HepG2 (cell line): ENCODE results near the gene PAK6. TPM values are rescaled to one million over a fixed set of nuclear protein-coding genes. Genes with fewer than 3 reads are reported as not detected.

Experiments used
- ATAC-seq: fragments of 200-7000 bp; cut with Tn5 transposase; 3 replicates; pipeline ENCODE4 v1.9.1; 2020; ENCODE audit warnings: mild to moderate bottlenecking, moderate library complexity
- BruUV-seq: library from RNA; stranded (reverse); fragments of 400-500 nt; replicated peaks from 2 replicates; lab custom pipeline; 2021; lab: Mats Ljungman, UMichigan
- CTCF ChIA-PET: fragments of 300-600 bp; formaldehyde crosslinking; extraction: SDS; loops from one replicate; lab custom pipeline; 2021; ENCODE audit warnings: low total read pairs, inconsistent platforms, low intra/inter-chr PET ratio; lab: Yijun Ruan, JAX
- POLR2A ChIA-PET: fragments of 350-600 bp; sonication (Branson Sonifier 250); formaldehyde crosslinking; loops from one replicate; lab custom pipeline; 2020; ENCODE audit warnings: antibody characterized with exemption, inconsistent platforms; lab: Yijun Ruan, JAX
- DNase-seq: peaks from one replicate; pipeline ENCODE4 v3.0.0-alpha.2; 2015; ENCODE audit warnings: low spot score
- FAIRE-seq: peaks from 3 replicates; lab custom pipeline; 2011; peaks lifted over from hg19 to GRCh38; lab: Jason Lieb, UNC
- H2AFZ ChIP-seq: one replicate; pipeline ENCODE4 v1.6.1; 2011; ENCODE audit warnings: low read length, inconsistent platforms
- H3K27ac ChIP-seq: fragments of 300-600 bp; 3 replicates; pipeline ENCODE4 v1.8.0; 2011; ENCODE audit warnings: mixed run types, mild to moderate bottlenecking, mixed read lengths, low read length, inconsistent platforms; ENCODE audit not compliant: insufficient read depth; ENCODE audit errors: extremely low read length
- H3K27me3 ChIP-seq, 2 experiments: fragments of 200-600 bp in 1 of 2; 2 replicates in 1 of 2; 3 replicates in 1 of 2; pipeline versions ENCODE4 v1.6.0 to v1.8.0; 2011; ENCODE audit warnings: low read length in 2 of 2, mild to moderate bottlenecking in 2 of 2, moderate library complexity in 2 of 2, inconsistent platforms in 1 of 2; ENCODE audit not compliant: insufficient read depth in 2 of 2, control insufficient read depth in 1 of 2
- H3K36me3 ChIP-seq, 2 experiments: fragments of 200-600 bp in 1 of 2; replicated peaks in 1 of 2; 2 replicates in 1 of 2; 3 replicates in 1 of 2; pipeline versions ENCODE4 v1.5.1 to v1.8.0; 2011; ENCODE audit warnings: low read length in 2 of 2, inconsistent platforms in 1 of 2; ENCODE audit not compliant: insufficient read depth in 2 of 2, control insufficient read depth in 1 of 2
- H3K4me1 ChIP-seq: 2 replicates; pipeline ENCODE4 v1.5.1; 2012; ENCODE audit warnings: low read length, inconsistent platforms; ENCODE audit not compliant: insufficient read depth
- H3K4me2 ChIP-seq: 2 replicates; pipeline ENCODE4 v1.6.0; 2011; ENCODE audit warnings: low read depth, low read length, inconsistent platforms
- H3K4me3 ChIP-seq, 3 experiments: fragments of 200-600 bp in 1 of 3; sonication (generic), shearing (Covaris generic) in 1 of 3; replicated peaks in 1 of 3; 2 replicates each; pipeline ENCODE4 v1.5.1; 2011 to 2016; ENCODE audit warnings: low read length in 3 of 3, inconsistent platforms in 2 of 3, low read depth in 2 of 3, mild to moderate bottlenecking in 2 of 3, control low read depth in 1 of 3, mixed read lengths in 1 of 3; ENCODE audit not compliant: insufficient read depth in 1 of 3
- H3K79me2 ChIP-seq: one replicate; pipeline ENCODE4 v1.6.1; 2011; ENCODE audit warnings: low read length, inconsistent platforms; ENCODE audit not compliant: insufficient read depth
- H3K9ac ChIP-seq: 2 replicates; pipeline ENCODE4 v1.6.0; 2011; ENCODE audit warnings: mild to moderate bottlenecking, low read depth, low read length, inconsistent platforms; ENCODE audit not compliant: insufficient read depth
- H3K9me3 ChIP-seq: 2 replicates; pipeline ENCODE4 v1.5.1; 2012; ENCODE audit warnings: mild to moderate bottlenecking, low read length
- H4K20me1 ChIP-seq: 2 replicates; pipeline ENCODE4 v1.6.0; 2011; ENCODE audit warnings: inconsistent platforms, mild to moderate bottlenecking, low read length, moderate library complexity; ENCODE audit not compliant: insufficient read depth
- BCL6 ChIP-seq: IDR thresholded peaks from 2 replicates; pipeline ENCODE4 v1.6.1; 2016; ENCODE audit warnings: missing genetic modification reagents, missing compliant biosample characterization
- E2F5 ChIP-seq: sonication (generic); formaldehyde crosslinking; conservative IDR thresholded peaks from 2 replicates; pipeline ENCODE4 v1.4.0; 2020; ENCODE audit warnings: missing genetic modification reagents
- EP300 ChIP-seq, 3 experiments: sonication (generic) in 1 of 3; formaldehyde crosslinking in 1 of 3; IDR thresholded peaks; 2 replicates each; pipeline versions ENCODE4 v1.5.1 to v1.6.1; 2011 to 2020; ENCODE audit warnings: low read depth in 2 of 3, low read length in 2 of 3, borderline replicate concordance in 1 of 3, improper control_type of control experiment in 1 of 3, mild to moderate bottlenecking in 1 of 3, missing genetic modification reagents in 1 of 3, moderate library complexity in 1 of 3
- HNRNPL ChIP-seq: fragments of 200-400 bp; formaldehyde crosslinking; IDR thresholded peaks from 2 replicates; pipeline ENCODE4 v1.6.1; 2017; ENCODE audit warnings: mild to moderate bottlenecking, low read depth, low read length
- SNAPC2 ChIP-seq: sonication (generic); formaldehyde crosslinking; IDR thresholded peaks from 2 replicates; pipeline ENCODE4 v1.8.1; 2022; ENCODE audit warnings: mild to moderate bottlenecking, missing genetic modification reagents
- ZBED4 ChIP-seq: sonication (generic); formaldehyde crosslinking; IDR thresholded peaks from 2 replicates; pipeline ENCODE4 v1.4.0; 2020; ENCODE audit warnings: missing genetic modification reagents, borderline replicate concordance
- ZBTB43 ChIP-seq: sonication (generic); formaldehyde crosslinking; conservative IDR thresholded peaks from 2 replicates; pipeline ENCODE4 v1.4.0; 2020; ENCODE audit warnings: missing genetic modification reagents
- ZNF121 ChIP-seq: sonication (generic); formaldehyde crosslinking; IDR thresholded peaks from 2 replicates; pipeline ENCODE4 v1.5.0; 2020; ENCODE audit warnings: mild to moderate bottlenecking, missing genetic modification reagents
- ZNF124 ChIP-seq: sonication (generic); formaldehyde crosslinking; IDR thresholded peaks from 2 replicates; pipeline ENCODE4 v1.4.0; 2020; ENCODE audit warnings: missing genetic modification reagents
- ZNF253 ChIP-seq: sonication (generic); formaldehyde crosslinking; IDR thresholded peaks from 2 replicates; pipeline ENCODE4 v1.8.0; 2022; ENCODE audit warnings: mild to moderate bottlenecking, missing genetic modification reagents, borderline replicate concordance
- ZNF282 ChIP-seq: fragments of 450-650 bp; IDR thresholded peaks from 2 replicates; pipeline ENCODE4 v1.6.1; 2018; ENCODE audit not compliant: partially characterized antibody
- WGBS: methylation state at CpG from one replicate; pipeline ENCODE4 v1.1.6; 2017; ENCODE audit warnings: low lambda C conversion rate; 5-methylcytosine and 5-hydroxymethylcytosine counted together
- in situ Hi-C: cut with HindIII; loops from 2 replicates; pipeline ENCODE4 v1.10.0; 2017; ENCODE audit warnings: low pct_unique_long_range_greater_than_20kb; ENCODE audit not compliant: extremely low pct_ligation_motif_present
- intact Hi-C: fragments of 100-400 bp; cut with micrococcal nuclease; formaldehyde crosslinking; loops from one replicate; pipeline ENCODE4 v1.10.0; 2022; ENCODE audit not compliant: unreplicated experiment
- polyA plus RNA-seq, 8 experiments: library from polyadenylated mRNA; depleted of rRNA in 3 of 8; stranded (reverse) in 7 of 8; unstranded in 1 of 8; fragments of >200 nt; fragmentation: Illumina TruSeq in 4 of 8; extraction: Trizol in 4 of 8; gene quantifications; 2 replicates each; pipeline versions ENCODE4 v1.2.1 to v1.2.3, GENCODE V29; 2011 to 2016; ENCODE audit warnings: low read depth in 4 of 8, missing spikeins in 1 of 8, mixed read lengths in 1 of 8; ENCODE audit not compliant: insufficient read depth in 1 of 8
- total RNA-seq, 5 experiments: library from RNA; depleted of rRNA; stranded (reverse); fragments of >200 nt; fragmentation: Illumina TruSeq; extraction: Trizol; gene quantifications; 2 replicates each; pipeline ENCODE4 v1.2.3, GENCODE V29; 2016; ENCODE audit warnings: low read depth in 1 of 5

The PAK6 gene
- total and polyA plus RNA-seq, 2 of the 13 experiments (the other 11 are each of a cell fraction or from before 2014, with no cell fraction given): 0.07 TPM; not detected in 1

- 100% methylated on average over 1 of the region's 1 CpG for WGBS
These were observed 45.9 kb upstream of the PAK6 start for GRCh38 chr15:40192942-40193341.

GRCh38 chr15:40197434-40197833, 41.4 kb upstream of the PAK6 start:
- Histone ChIP-seq H3K79me2 (no peaks in the 10 kb centered on the region), H3K4me3 (no peak overlapping the region), H3K9ac (no peak overlapping the region), H3K4me2 (no peak overlapping the region), H3K4me1 (no peaks in the 10 kb centered on the region), H3K27ac (no peak overlapping the region), H3K9me3 (no peaks in the 10 kb centered on the region), H2AFZ (no peak overlapping the region), H3K27me3 (no peaks in the 10 kb centered on the region), H4K20me1 (no peaks in the 10 kb centered on the region; the same call in 1 of the 2 replicates), H3K36me3 (peaks cover 11 to 66% of the 10 kb centered on the region in 2 experiments)
- in situ Hi-C loops: no loop called here
- 100% methylated on average over 1 of the region's 1 CpG for WGBS
- DNase-seq (no peak), ATAC-seq (no peak), FAIRE-seq (no peak)
- intact Hi-C loops: no loop called here
- no TSS peak for BruUV-seq
- ChIA-PET CTCF (no interaction called here), POLR2A (no interaction called here)
- no peak for TF ChIP-seq ZBED4
- no peak for TF ChIP-seq ZNF124 (CRISPR knock-in tag)
- TF ChIP-seq SNAPC2 (CRISPR knock-in tag): no peak
- TF ChIP-seq EP300 (IDR thresholded peaks at IDR 0.05; ENCODE audit: low read depth in 2 of 2, low read length in 2 of 2): no peak
- no peak for TF ChIP-seq EP300 (CRISPR knock-in tag; IDR thresholded peaks at IDR 0.05; ENCODE audit: borderline replicate concordance)
- TF ChIP-seq HNRNPL: no peak
- no peak for TF ChIP-seq E2F5 (CRISPR knock-in tag)
- no peak for TF ChIP-seq ZNF253 (CRISPR knock-in tag)
- no peak for TF ChIP-seq BCL6 (CRISPR knock-in tag)
- TF ChIP-seq ZNF282: no peak

More at GRCh38 chr15:40192942-40193341, 45.9 kb upstream of the PAK6 start:
- Histone ChIP-seq H2AFZ (no peak overlapping the region), H3K27me3 (no peaks in the 10 kb centered on the region), H4K20me1 (no peaks in the 10 kb centered on the region; the same call in 1 of the 2 replicates), H3K4me1 (no peaks in the 10 kb centered on the region), H3K9ac (no peak overlapping the region), H3K27ac (no peak overlapping the region), H3K4me3 (no peak overlapping the region), H3K9me3 (no peaks in the 10 kb centered on the region), H3K36me3 (peaks cover 10 to 72% of the 10 kb centered on the region in 2 experiments), H3K79me2 (no peaks in the 10 kb centered on the region), H3K4me2 (no peak overlapping the region)
- ChIA-PET CTCF (no interaction called here), POLR2A (no interaction called here)
- TF ChIP-seq ZBTB43 (CRISPR knock-in tag): no peak
- 0 out of 2 replicates have a peak, but pooled peaks have one; percentile 19 for TF ChIP-seq ZNF121 (CRISPR knock-in tag)
- BruUV-seq: no TSS peak
- DNase-seq (no peak), FAIRE-seq (no peak), ATAC-seq (no peak)
- in situ Hi-C loops: no loop called here
- intact Hi-C loops: no loop called here
